Measurements from ENCODE around the gene RBP5. TPM values are rescaled to one million over a fixed set of nuclear protein-coding genes. Genes with fewer than 3 reads are reported as not detected.

The RBP5 gene
- total RNA-seq, 1 experiment from 2014 or later: 2.6 TPM

DNA sequence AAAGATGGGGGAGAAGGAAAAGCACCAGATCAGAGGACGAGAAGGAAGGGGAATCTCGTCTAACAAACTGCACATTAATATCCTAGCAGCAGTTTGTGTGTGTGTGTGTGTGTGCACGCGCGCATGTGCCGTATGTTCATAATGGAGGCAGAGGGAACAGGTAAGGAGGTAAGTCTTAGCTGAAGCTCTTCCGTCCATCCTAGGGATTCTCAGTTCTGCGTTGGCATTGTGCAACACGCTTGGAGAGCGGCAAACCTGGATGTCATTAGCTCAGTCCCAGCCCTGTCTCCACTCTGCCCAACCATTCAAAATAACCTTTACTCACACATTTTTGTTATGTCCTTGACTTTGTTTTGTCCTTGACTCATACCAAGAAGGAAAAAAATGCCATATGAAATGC, 34.8 kb downstream of the RBP5 start:
- Histone ChIP-seq H3K4me3 (ENCODE audit: insufficient read depth, low read depth, low read length) (no peak overlapping the region), H3K27me3 (ENCODE audit: control insufficient read depth, insufficient read depth, low read length) (peaks cover 2% of the 10 kb centered on the region; the same call in 1 of the 2 replicates), H3K36me3 (replicated peaks; ENCODE audit: control insufficient read depth, insufficient read depth, low read length) (no peaks in the 10 kb centered on the region)
- DNase-seq: no peak

- Histone ChIP-seq H3K36me3 (replicated peaks; ENCODE audit: control insufficient read depth, insufficient read depth, low read length) (no peaks in the 10 kb centered on the region), H3K27me3 (ENCODE audit: control insufficient read depth, insufficient read depth, low read length) (peaks cover 2% of the 10 kb centered on the region; the same call in 1 of the 2 replicates), H3K4me3 (ENCODE audit: insufficient read depth, low read depth, low read length) (no peak overlapping the region)
- DNase-seq: no peak
Observed at GRCh38 chr12:7093486-7093885, 35.2 kb downstream of the RBP5 start.

GRCh38 chr12:7092986-7093460, 35.7 kb downstream of the RBP5 start:
- DNase-seq: no peak
- Histone ChIP-seq H3K36me3 (replicated peaks; ENCODE audit: control insufficient read depth, insufficient read depth, low read length) (no peaks in the 10 kb centered on the region), H3K4me3 (ENCODE audit: insufficient read depth, low read depth, low read length) (no peak overlapping the region), H3K27me3 (ENCODE audit: control insufficient read depth, insufficient read depth, low read length) (peaks cover 2% of the 10 kb centered on the region; the same call in 1 of the 2 replicates)

- peak; percentile 85 for DNase-seq
- Histone ChIP-seq H3K36me3 (replicated peaks; ENCODE audit: control insufficient read depth, insufficient read depth, low read length) (no peaks in the 10 kb centered on the region), H3K27me3 (ENCODE audit: control insufficient read depth, insufficient read depth, low read length) (peaks cover 2% of the 10 kb centered on the region; the same call in 1 of the 2 replicates), H3K4me3 (ENCODE audit: insufficient read depth, low read depth, low read length) (no peak within 1 kb of the TSS)
Observed at GRCh38 chr12:7092229-7092985, 36.3 kb downstream of the RBP5 start, which contains the start of gene C1R. TSS of gene C1R (minus strand) at chr12:7092445. CDS start at chr12:7092388, 57 bp downstream.

GRCh38 chr12:7091660-7092228, 36.9 kb downstream of the RBP5 start:
- DNase-seq: peak; percentile 44
- H3K4me3 ChIP-seq (ENCODE audit: insufficient read depth, low read depth, low read length): no peak overlapping the region
- H3K36me3 ChIP-seq (replicated peaks; ENCODE audit: control insufficient read depth, insufficient read depth, low read length): no peaks in the 10 kb centered on the region
- peaks cover 2% of the 10 kb centered on the region; the same call in 1 of the 2 replicates for H3K27me3 ChIP-seq (ENCODE audit: control insufficient read depth, insufficient read depth, low read length)

- peaks cover 2% of the 10 kb centered on the region; the same call in 1 of the 2 replicates for H3K27me3 ChIP-seq (ENCODE audit: control insufficient read depth, insufficient read depth, low read length)
- DNase-seq: no peak
- H3K36me3 ChIP-seq (replicated peaks; ENCODE audit: control insufficient read depth, insufficient read depth, low read length): no peaks in the 10 kb centered on the region
- no peak overlapping the region for H3K4me3 ChIP-seq (ENCODE audit: insufficient read depth, low read depth, low read length)
Observed at GRCh38 chr12:7091171-7091570, 37.5 kb downstream of the RBP5 start.

GRCh38 chr12:7090222-7090998, 38.3 kb downstream of the RBP5 start:
- H3K36me3 ChIP-seq (replicated peaks; ENCODE audit: control insufficient read depth, insufficient read depth, low read length): no peaks in the 10 kb centered on the region
- H3K27me3 ChIP-seq (ENCODE audit: control insufficient read depth, insufficient read depth, low read length): peaks cover 2% of the 10 kb centered on the region; the same call in 1 of the 2 replicates
- peak; percentile 75 for DNase-seq
- no peak overlapping the region for H3K4me3 ChIP-seq (ENCODE audit: insufficient read depth, low read depth, low read length)

GRCh38 chr12:7089196-7089871, 39.4 kb downstream of the RBP5 start:
- DNase-seq: no peak
- no peak overlapping the region for H3K4me3 ChIP-seq (ENCODE audit: insufficient read depth, low read depth, low read length)
- no peaks in the 10 kb centered on the region for H3K36me3 ChIP-seq (replicated peaks; ENCODE audit: control insufficient read depth, insufficient read depth, low read length)
- H3K27me3 ChIP-seq (ENCODE audit: control insufficient read depth, insufficient read depth, low read length): peaks cover 2% of the 10 kb centered on the region; the same call in 1 of the 2 replicates

GRCh38 chr12:7083125-7083524, 45.6 kb downstream of the RBP5 start:
- Histone ChIP-seq H3K27me3 (ENCODE audit: control insufficient read depth, insufficient read depth, low read length) (no peaks in the 10 kb centered on the region), H3K4me3 (ENCODE audit: insufficient read depth, low read depth, low read length) (no peak overlapping the region), H3K36me3 (replicated peaks; ENCODE audit: control insufficient read depth, insufficient read depth, low read length) (no peaks in the 10 kb centered on the region)
- no peak for DNase-seq

GRCh38 chr12:7081037-7081436, 47.7 kb downstream of the RBP5 start:
- DNase-seq: no peak
- Histone ChIP-seq H3K4me3 (ENCODE audit: insufficient read depth, low read depth, low read length) (no peak overlapping the region), H3K27me3 (ENCODE audit: control insufficient read depth, insufficient read depth, low read length) (no peaks in the 10 kb centered on the region), H3K36me3 (replicated peaks; ENCODE audit: control insufficient read depth, insufficient read depth, low read length) (no peaks in the 10 kb centered on the region)

DNA sequence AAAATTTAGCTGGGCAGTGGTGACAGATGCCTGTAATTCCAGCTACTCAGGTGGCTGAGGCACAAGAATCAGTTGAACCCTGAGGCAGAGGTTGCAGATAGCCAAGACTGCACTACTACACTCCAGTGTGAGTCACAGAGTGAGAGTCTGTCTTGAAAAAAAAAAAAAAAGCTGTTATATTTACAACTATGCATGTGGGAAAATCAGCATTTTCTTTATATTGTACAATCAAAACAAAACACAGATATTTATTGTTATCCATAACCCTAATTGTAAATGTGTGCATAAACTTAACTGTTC, 48.9 kb downstream of the RBP5 start:
- Histone ChIP-seq H3K4me3 (ENCODE audit: insufficient read depth, low read depth, low read length) (no peak overlapping the region), H3K36me3 (replicated peaks; ENCODE audit: control insufficient read depth, insufficient read depth, low read length) (no peaks in the 10 kb centered on the region), H3K27me3 (ENCODE audit: control insufficient read depth, insufficient read depth, low read length) (no peaks in the 10 kb centered on the region)
- no peak for DNase-seq

GRCh38 chr12:7078163-7078562, 50.5 kb downstream of the RBP5 start:
- no peak overlapping the region for H3K4me3 ChIP-seq (ENCODE audit: insufficient read depth, low read depth, low read length)
- H3K27me3 ChIP-seq (ENCODE audit: control insufficient read depth, insufficient read depth, low read length): no peaks in the 10 kb centered on the region
- H3K36me3 ChIP-seq (replicated peaks; ENCODE audit: control insufficient read depth, insufficient read depth, low read length): no peaks in the 10 kb centered on the region
- DNase-seq: no peak

DNA sequence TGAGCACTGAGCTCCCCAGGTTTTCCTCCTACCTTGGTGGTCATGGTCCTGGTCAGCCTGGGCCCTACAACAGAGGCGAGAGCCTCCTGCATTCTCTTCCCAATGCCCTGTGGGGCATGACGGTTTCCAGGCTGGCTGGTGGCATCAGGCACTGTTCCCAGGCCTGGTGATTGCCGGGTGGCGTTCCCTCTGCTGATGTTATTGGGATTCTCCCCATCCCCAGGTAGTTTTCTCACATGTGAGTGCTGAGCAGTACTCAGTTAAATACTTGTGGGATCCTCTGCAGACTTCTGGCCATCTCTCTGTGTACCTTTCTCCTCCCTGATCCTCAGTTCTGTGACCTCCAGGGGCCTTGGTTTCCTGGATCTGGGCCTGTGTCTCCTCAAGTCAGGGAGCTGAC, 52.2 kb downstream of the RBP5 start:
- no peaks in the 10 kb centered on the region for H3K27me3 ChIP-seq (ENCODE audit: control insufficient read depth, insufficient read depth, low read length)
- no peak for DNase-seq
- H3K4me3 ChIP-seq (ENCODE audit: insufficient read depth, low read depth, low read length): no peak overlapping the region
- H3K36me3 ChIP-seq (replicated peaks; ENCODE audit: control insufficient read depth, insufficient read depth, low read length): no peaks in the 10 kb centered on the region

DNA sequence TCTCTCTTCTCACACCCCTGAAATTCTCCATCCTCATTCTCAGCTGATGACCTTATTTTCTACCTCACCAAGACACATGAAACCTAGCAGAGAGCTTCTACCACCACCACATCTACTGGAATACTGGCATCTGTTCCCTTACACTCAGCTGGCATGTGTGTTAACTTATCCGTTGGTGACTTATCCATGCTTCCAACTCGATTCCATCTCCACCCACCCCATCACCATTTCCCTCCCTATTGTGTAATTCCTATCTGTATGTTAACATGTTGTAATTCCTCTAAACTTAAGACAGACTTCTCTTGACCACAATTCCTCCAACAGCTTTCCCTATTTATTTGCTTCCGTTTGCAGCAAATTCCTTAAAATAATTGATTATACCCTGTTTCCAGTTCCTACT, 52.8 kb downstream of the RBP5 start:
- H3K36me3 ChIP-seq (replicated peaks; ENCODE audit: control insufficient read depth, insufficient read depth, low read length): no peaks in the 10 kb centered on the region
- no peaks in the 10 kb centered on the region for H3K27me3 ChIP-seq (ENCODE audit: control insufficient read depth, insufficient read depth, low read length)
- DNase-seq: no peak
- no peak overlapping the region for H3K4me3 ChIP-seq (ENCODE audit: insufficient read depth, low read depth, low read length)
